ENCODE measurements around the gene LUZP2.

The LUZP2 gene

GRCh38 chr11:24808173-24808572 is 311.3 kb downstream of the LUZP2 start:
- no peak for DNase-seq
- TF ChIP-seq POLR2A (IDR thresholded peaks at IDR 0.05; ENCODE audit: low read length) (no peak), GATA1 (IDR thresholded peaks at IDR 0.05; ENCODE audit: low read depth, low read length) (no peak)

- TF ChIP-seq POLR2A (IDR thresholded peaks at IDR 0.05; ENCODE audit: low read length) (no peak), GATA1 (IDR thresholded peaks at IDR 0.05; ENCODE audit: low read depth, low read length) (no peak)
- no peak for DNase-seq
These were observed 322.2 kb downstream of the LUZP2 start for GRCh38 chr11:24819006-24819405.

DNA sequence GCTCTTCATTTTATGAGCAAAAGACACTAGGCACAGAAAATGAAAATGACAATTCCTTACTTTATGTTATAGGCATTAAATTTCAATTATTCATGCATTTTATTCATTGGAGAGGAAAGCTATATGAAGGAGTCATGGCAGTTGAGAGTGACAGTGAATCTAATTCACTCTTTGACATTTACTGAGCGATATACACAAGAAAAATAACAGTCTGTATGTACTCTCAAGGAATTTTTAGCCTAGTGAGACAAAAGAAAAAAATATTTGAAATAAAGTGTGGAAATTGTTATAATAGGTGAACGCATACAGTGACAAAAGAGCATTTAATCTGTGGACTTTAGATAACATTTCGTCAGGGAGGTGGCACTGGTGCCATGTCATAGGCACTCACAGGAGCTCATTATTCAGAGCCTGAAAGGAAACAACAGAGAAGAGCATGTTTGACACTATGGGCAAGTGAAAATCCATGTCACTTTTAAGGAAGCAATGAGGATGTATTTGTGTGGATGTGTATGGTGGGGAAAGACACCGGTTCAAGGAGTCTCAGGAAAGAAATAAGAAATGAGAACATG is 323.1 kb downstream of the LUZP2 start:
- no peak for TF ChIP-seq GATA1 (IDR thresholded peaks at IDR 0.05; ENCODE audit: low read depth, low read length)
- TF ChIP-seq POLR2A (IDR thresholded peaks at IDR 0.05; ENCODE audit: low read length) = no peak
- DNase-seq = no peak

GRCh38 chr11:24820541-24820940 is 323.7 kb downstream of the LUZP2 start:
- TF ChIP-seq GATA1 (IDR thresholded peaks at IDR 0.05; ENCODE audit: low read depth, low read length) (no peak), POLR2A (IDR thresholded peaks at IDR 0.05; ENCODE audit: low read length) (no peak)
- no peak for DNase-seq

DNA sequence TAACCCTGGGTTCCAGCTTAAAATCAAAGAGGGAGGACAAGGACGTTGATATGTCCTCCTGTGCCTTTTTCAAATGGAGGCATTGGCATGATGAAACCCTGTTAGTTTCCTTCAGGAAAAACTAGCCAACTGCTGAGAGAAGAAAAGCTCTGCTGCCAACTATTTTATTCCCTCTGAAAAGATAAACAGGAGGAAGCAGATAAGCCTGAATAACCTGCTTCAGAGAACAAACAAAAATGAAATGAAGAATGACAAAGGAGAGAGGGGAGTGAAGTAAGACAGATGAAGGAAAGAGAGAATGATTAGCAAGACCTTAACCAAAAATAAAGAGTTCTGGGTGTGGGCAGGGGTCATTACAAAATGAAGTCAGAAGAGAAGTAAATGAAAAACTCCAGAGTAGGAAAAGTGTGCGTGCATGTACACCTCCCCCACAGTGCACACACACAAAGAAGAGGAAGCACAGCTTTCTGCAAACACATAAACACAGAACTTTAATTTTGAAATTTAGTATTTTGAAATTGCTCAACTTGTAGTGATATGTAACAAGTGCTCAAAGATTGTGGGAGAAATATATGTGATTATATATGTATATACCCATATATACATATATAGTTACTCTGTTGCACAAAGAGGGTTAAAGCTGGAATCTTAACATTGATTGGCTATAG is 332.2 kb downstream of the LUZP2 start:
- TF ChIP-seq POLR2A (IDR thresholded peaks at IDR 0.05; ENCODE audit: low read length) (no peak), GATA1 (IDR thresholded peaks at IDR 0.05; ENCODE audit: low read depth, low read length) (no peak)
- no peak for DNase-seq

DNA sequence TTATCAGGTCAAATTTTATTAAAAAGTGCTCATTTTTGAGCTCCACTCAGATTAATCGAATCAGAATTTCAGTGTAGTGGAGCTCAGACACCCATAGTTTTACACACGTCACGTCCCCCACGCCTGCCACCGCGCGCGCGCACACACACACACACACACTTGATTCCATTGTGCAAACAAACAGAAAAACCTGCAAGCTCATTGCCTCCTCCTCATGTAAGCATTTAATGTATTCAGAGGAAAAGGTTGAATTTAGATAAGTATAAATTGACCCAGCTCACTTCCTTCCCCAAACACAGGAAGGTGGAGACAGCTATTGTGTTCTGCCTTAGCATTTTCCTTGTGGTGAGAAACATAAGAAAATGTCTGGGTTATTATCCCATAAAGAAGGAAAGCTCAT is 336.7 kb downstream of the LUZP2 start:
- DNase-seq = no peak
- TF ChIP-seq GATA1 (IDR thresholded peaks at IDR 0.05; ENCODE audit: low read depth, low read length) = no peak
- TF ChIP-seq POLR2A (IDR thresholded peaks at IDR 0.05; ENCODE audit: low read length) = no peak

GRCh38 chr11:24837112-24837511 is 340.3 kb downstream of the LUZP2 start:
- no peak for DNase-seq
- no peak for TF ChIP-seq GATA1 (IDR thresholded peaks at IDR 0.05; ENCODE audit: low read depth, low read length)
- no peak for TF ChIP-seq POLR2A (IDR thresholded peaks at IDR 0.05; ENCODE audit: low read length)

GRCh38 chr11:24842308-24842707 is 345.5 kb downstream of the LUZP2 start:
- no peak for DNase-seq
- TF ChIP-seq GATA1 (IDR thresholded peaks at IDR 0.05; ENCODE audit: low read depth, low read length) (no peak), POLR2A (IDR thresholded peaks at IDR 0.05; ENCODE audit: low read length) (no peak)

DNA sequence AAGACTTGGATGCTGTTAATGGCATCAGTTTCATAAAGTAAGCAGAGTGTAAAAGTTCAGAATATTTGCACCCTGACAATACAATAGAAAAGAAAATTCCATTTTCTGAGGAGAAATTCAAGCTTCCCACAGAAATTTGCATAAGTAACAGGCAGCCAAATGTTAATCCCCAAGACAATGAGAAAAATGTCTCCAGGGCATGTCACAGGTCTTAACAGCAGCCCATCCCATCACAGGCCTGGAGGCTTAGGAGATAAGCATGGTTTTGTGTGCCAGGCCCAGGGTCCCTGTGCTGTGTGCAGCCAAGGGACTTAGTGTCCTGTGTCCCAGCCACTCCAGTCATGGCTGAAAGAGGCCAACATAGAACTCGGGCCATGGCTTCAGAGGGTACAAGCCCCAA is 347.6 kb downstream of the LUZP2 start:
- TF ChIP-seq GATA1 (IDR thresholded peaks at IDR 0.05; ENCODE audit: low read depth, low read length) (no peak), POLR2A (IDR thresholded peaks at IDR 0.05; ENCODE audit: low read length) (no peak)

GRCh38 chr11:24848857-24849256 is 352.0 kb downstream of the LUZP2 start:
- DNase-seq = no peak
- TF ChIP-seq GATA1 (IDR thresholded peaks at IDR 0.05; ENCODE audit: low read depth, low read length) (no peak), POLR2A (IDR thresholded peaks at IDR 0.05; ENCODE audit: low read length) (no peak)

More for the DNA sequence above, 347.6 kb downstream of the LUZP2 start:
- DNase-seq = no peak

GRCh38 chr11:24855951-24856350 is 359.1 kb downstream of the LUZP2 start:
- DNase-seq = no peak
- TF ChIP-seq GATA1 (IDR thresholded peaks at IDR 0.05; ENCODE audit: low read depth, low read length) (no peak), POLR2A (IDR thresholded peaks at IDR 0.05; ENCODE audit: low read length) (no peak)

GRCh38 chr11:24859801-24860300 is 363.0 kb downstream of the LUZP2 start:
- TF ChIP-seq GATA1 (IDR thresholded peaks at IDR 0.05; ENCODE audit: low read depth, low read length) (no peak), POLR2A (IDR thresholded peaks at IDR 0.05; ENCODE audit: low read length) (no peak)
- no peak for DNase-seq

GRCh38 chr11:24861440-24861839 is 364.6 kb downstream of the LUZP2 start:
- DNase-seq = no peak
- TF ChIP-seq POLR2A (IDR thresholded peaks at IDR 0.05; ENCODE audit: low read length) (no peak), GATA1 (IDR thresholded peaks at IDR 0.05; ENCODE audit: low read depth, low read length) (no peak)

- TF ChIP-seq POLR2A (IDR thresholded peaks at IDR 0.05; ENCODE audit: low read length) = no peak
- no peak for TF ChIP-seq GATA1 (IDR thresholded peaks at IDR 0.05; ENCODE audit: low read depth, low read length)
- no peak for DNase-seq
These were observed 369.9 kb downstream of the LUZP2 start for GRCh38 chr11:24866743-24867142.

- DNase-seq = no peak
- TF ChIP-seq GATA1 (IDR thresholded peaks at IDR 0.05; ENCODE audit: low read depth, low read length) (no peak), POLR2A (IDR thresholded peaks at IDR 0.05; ENCODE audit: low read length) (no peak)
These were observed 373.2 kb downstream of the LUZP2 start for GRCh38 chr11:24870048-24870447.
